Retina (tissue), 1 donor: ENCODE measurements around the gene KCNIP3.
A peak's percentile ranks its signal among the peaks of the same experiment; 100 is the strongest.
"Not testable (repeated sequence)": the region's sequence is repeated elsewhere in the genome, so short reads cannot be mapped to it uniquely, and the experiment has no call there.

ENCODE experiments used
- DNase-seq: peaks from one replicate; pipeline ENCODE4 v3.0.0-alpha.2; 2016

Gene KCNIP3

GRCh38 chr2:95374451-95374920, 77.3 kb downstream of the KCNIP3 start:
- no peak for DNase-seq

DNA sequence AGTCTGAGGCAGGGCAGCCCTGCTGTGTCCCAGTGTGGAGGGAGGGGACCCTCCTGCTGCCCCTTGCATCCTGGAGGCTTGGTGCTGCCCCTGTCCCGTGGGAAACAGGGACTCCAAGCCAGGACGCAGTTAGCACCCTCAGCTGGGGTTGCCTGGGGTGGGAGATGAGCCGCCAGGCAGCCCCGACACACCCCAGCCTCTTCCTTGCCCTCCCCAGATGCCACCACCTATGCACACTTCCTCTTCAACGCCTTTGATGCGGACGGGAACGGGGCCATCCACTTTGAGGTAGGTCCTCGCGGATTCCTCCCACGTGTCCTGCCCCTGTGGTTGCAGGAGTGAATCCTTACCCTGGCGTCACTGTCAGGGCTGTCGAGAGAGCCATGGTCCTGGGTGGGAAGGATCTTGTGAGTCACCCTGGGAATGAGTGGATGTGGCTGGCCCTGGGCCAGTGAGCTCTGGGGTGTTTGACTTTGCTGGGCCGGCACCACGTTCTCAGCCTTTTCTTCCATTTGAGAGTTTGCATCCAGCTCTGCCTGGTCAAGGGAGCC, 77.8 kb downstream of the KCNIP3 start:
- DNase-seq: no peak

GRCh38 chr2:95375532-95376150, 78.5 kb downstream of the KCNIP3 start:
- DNase-seq: peak; percentile 41

GRCh38 chr2:95376311-95377215, 79.4 kb downstream of the KCNIP3 start:
- DNase-seq: no peak

DNA sequence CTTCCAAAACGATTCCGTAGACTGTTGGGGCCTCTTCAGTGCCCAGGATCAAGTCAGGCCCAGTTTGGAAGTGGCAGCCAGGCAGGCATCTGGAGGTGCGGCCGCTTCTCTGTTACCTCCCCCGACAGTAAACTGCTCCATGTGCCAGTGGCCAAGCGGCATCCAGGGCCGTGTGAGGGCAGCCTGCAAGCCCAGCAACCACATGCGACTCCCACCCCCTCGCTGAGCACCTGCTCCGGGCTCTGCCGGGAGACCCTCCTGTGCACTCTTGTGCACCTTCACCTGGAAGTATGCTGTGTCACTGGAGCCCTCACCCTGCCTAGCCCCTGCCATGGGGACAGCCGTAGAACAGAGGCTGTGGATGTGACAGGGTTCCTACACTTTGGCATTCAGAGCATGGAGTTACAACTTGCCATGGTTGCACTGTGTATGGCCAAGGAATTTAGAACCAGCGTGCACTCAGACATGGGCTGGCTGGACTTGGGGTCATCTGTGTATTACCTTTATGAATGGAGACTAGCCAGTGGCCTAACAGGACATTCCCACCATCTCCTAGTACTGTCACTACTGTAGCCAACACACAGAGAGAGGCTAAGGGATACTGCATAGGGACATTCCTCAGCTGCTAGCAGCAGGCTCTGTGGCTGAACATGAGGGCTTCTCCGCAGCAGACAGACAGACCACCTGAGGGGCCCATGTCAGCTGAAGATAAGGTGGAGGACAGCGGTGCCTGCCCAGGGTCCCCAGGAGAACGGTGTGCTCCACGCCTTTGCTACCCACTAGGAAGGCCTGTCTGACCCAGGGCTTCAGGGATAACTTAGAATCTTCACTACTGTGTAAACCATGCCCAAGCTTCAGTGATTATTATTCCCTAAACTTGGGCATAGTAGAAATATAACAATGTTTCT, 80.3 kb downstream of the KCNIP3 start:
- no peak for DNase-seq

- not testable (repeated sequence) for DNase-seq
Observed at GRCh38 chr2:95378281-95378680, 81.1 kb downstream of the KCNIP3 start.

- no peak for DNase-seq
Observed at GRCh38 chr2:95379371-95379831, 82.3 kb downstream of the KCNIP3 start.

- no peak for DNase-seq
Observed at GRCh38 chr2:95380280-95380679, 83.1 kb downstream of the KCNIP3 start.

DNA sequence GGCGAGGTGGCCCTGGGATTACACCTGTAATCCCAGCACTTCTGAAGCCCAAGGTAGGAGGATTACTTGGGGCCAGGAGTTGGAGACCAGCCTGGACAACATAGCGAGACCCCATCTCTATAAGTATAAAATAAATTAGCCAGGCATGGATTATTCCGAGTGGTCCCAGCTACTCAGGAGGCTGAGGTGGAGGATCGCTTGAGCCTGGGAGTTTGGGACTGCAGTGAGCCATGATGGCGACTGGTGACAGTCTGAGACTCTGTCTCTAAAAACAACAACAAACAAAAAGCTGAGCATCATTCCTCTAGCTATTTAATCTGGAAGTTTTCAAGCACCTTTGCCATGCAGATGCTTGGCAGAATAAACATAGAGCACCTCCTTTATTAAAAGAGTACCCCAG, 83.6 kb downstream of the KCNIP3 start:
- DNase-seq: no peak

DNA sequence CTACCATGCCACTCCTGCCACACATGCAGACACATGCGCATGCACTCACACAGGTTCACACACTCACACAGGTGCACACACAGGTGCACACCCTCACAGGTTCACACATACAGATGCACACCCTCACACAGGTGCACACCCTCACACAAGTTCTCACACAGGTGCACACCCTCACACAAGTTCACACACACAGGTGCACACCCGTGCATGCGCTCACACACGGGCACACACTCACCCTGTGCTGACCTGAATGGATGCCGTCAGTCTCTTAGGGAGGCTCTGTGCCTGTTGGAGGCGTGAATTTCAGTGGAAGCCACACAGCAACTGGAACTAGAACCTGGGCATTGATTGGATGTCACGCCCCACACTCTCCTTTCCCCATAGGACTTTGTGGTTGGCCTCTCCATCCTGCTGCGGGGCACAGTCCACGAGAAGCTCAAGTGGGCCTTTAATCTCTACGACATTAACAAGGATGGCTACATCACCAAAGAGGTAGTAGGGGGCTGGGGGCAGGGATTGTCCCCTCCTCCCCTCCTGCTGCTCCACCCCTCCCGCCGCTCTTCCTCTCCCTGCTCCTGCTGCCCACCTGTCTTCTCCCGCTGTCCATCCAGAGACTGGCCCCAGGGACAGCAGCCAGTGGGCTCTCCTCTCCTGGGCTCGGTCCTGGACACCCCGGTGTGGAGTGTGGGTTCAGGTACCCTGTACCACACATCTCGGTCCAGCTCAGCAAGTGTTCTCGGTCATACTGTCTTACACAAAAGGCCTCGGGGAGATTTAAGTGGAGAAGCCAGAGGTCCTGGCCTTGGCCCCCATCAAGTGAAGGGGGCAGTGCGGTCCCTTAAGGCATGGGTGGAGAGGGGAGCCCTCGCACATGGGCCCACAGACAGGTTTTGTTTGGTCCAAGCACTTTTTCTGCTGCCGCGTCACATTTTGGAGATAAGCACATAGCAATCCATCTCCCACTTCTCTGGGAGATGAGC, 84.4 kb downstream of the KCNIP3 start:
- no peak for DNase-seq

DNA sequence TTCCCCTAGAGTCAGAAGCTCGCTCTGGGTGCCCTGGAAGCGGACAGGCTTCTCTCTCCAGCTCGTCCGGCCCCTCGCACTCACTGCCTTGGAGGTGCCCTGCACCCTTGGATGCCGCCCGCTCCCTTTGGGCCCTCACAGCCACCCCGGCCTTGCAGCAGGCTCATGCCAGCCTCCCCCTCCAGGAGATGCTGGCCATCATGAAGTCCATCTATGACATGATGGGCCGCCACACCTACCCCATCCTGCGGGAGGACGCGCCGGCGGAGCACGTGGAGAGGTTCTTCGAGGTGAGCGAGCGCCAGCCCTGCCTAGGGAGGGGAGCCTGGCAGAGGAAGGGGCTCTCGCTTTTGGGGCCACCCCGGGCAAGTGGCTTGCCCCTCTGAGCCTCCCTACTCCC, 85.0 kb downstream of the KCNIP3 start:
- no peak for DNase-seq

DNA sequence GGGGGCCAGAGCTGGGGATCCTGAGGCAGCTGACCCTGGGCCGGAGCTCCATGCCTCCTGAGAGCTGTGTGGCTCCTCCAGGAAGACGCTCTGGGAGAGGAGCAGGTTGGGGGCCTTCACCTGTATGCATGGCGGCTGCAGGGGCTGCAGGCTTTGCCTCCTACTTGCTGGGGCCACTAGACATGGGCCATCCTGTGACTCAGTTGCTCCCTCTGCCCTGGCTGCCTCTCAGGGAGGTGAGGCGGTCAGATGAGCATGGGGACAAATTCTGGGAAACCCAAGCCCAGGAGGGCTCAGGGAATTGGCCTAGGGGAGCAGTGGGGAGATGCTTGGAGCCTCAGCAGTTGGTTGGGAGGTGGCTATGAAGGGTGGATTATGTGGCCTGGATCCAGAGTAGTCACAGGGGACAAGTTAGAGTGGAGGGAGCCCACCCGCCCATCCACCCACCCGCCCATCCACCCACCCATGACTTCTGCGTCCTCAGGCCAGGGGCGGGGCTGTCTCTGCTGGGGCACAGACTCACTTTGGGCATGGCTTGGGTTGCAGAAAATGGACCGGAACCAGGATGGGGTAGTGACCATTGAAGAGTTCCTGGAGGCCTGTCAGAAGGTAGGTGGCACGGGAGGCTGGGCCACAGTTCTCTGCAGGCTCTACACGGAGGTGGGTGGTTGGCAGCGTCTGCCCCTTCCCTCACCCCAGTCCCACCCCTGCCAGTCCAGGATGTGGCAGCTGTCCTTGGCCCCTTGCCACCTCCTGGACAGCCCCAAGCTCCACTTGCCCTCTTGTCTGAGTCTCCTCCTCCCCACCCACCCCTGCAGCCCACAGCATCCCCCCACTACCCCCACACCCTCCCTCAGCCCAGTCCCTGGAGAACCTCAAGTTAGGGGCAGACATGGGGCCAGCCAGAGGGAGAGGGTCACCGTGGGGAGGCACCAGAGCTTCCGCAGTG, 85.8 kb downstream of the KCNIP3 start:
- DNase-seq: no peak

DNA sequence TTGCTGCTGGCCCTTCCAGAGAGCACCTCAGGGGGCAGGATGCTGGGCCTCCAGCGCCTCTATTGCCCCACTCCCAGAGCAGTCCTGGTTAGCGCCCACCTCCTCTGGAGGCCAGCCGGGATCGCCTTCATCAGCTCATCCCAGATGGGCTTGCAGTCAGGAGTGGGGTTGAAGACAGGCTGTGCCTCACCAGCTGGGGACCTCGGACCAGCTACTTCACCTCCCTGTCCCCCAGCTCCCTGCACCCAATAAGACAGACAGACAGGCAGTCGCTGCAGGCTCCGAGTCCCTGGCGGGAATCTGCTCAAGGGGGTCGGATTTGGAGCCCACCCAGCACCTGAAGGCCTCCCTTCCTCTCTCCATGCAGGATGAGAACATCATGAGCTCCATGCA, 86.5 kb downstream of the KCNIP3 start:
- no peak for DNase-seq

DNA sequence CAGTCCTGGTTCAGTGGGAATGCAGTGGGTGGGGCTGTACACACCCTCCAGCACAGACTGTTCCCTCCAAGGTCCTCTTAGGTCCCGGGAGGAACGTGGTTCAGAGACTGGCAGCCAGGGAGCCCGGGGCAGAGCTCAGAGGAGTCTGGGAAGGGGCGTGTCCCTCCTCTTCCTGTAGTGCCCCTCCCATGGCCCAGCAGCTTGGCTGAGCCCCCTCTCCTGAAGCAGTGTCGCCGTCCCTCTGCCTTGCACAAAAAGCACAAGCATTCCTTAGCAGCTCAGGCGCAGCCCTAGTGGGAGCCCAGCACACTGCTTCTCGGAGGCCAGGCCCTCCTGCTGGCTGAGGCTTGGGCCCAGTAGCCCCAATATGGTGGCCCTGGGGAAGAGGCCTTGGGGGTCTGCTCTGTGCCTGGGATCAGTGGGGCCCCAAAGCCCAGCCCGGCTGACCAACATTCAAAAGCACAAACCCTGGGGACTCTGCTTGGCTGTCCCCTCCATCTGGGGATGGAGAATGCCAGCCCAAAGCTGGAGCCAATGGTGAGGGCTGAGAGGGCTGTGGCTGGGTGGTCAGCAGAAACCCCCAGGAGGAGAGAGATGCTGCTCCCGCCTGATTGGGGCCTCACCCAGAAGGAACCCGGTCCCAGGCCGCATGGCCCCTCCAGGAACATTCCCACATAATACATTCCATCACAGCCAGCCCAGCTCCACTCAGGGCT, 87.9 kb downstream of the KCNIP3 start:
- DNase-seq: no peak

DNA sequence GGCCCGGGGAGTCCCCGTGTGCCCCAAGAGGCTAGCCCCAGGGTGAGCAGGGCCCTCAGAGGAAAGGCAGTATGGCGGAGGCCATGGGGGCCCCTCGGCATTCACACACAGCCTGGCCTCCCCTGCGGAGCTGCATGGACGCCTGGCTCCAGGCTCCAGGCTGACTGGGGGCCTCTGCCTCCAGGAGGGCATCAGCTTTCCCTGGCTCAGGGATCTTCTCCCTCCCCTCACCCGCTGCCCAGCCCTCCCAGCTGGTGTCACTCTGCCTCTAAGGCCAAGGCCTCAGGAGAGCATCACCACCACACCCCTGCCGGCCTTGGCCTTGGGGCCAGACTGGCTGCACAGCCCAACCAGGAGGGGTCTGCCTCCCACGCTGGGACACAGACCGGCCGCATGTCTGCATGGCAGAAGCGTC, 88.4 kb downstream of the KCNIP3 start:
- no peak for DNase-seq

DNA sequence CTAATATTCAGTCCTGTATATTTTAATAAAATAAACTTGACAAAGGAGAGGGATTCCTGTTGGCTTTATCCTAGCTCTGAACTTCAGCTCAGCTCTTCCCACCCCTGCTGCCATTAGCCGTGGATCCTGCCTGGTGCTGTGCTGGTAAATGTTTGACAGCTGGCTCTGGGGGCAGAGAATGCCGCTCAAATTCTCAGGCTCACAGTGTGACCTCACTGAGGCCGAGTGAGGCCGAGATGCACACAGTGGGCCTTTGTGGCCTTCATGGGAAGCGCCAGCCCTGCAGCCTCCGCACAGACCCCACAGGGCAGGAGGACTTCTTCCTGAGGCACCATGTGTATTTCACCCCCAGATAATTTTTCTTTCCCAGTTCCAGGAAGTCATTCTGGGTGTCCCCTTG, 88.9 kb downstream of the KCNIP3 start:
- DNase-seq: no peak

DNA sequence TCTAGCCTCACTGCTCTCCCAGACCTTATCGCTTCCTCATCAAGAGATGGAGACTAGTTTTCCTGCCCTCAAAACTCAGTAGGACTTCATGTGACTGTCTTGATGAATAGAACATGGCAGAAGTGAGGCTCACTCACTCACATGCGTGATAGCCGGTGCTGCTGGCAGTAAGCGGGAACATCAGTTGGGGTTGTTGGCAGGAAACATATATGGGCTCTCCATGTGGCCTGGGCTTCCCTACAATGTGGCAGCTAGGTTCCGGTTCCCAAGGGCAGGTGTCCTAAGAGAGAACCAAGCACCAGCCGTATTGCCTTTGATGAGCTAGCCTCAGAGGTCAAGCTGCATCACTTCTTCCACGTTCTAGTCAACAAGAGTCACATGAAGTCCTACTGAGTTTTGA, 90.2 kb downstream of the KCNIP3 start:
- no peak for DNase-seq

DNA sequence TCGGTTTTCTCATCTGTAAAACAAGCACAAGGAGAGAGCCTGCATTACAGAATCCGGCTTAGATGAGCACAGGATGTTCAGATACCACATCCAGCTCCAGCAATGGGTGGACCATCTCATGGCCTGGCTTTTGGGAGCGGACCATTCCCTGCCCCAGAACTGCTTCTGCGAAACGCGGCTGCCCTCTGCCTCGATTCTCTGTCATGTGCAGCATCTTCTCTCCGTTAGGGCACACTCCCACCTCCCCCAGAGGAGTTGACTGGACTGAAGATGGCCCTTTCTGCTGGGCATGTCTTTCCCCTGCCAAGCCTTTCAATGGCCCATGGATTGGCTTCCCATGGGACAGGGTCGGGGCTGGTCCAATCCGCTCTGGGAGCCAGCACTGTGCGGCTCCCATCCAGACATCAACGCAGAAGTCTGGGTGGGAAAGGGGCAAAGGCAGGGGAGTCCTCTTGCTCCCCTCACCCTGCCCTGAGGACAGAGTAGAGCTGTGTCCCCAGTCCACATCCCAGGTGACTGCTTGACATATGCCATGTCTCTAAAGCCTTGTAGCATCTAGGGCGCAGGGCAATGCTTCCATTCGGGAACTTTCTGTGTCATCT, 91.0 kb downstream of the KCNIP3 start:
- no peak for DNase-seq

DNA sequence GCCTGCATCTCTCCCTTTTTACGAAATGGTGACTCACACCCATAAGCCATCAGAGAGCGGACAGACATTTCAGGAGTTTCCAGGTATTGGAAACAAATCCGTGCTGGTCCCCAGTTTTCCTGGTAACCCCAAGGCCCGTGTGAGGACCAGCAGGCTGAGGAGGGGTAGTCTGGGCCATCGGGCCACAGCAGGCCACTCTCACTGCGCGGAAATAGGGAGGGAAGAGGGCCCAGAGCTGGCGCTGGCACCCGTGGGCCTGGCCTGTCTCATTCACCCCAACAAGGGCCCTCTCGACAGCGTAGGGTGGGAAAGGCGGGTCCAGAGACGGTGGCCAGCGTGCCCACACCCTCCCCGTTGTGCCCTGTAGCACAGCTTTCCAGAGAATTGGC, 91.7 kb downstream of the KCNIP3 start:
- no peak for DNase-seq
